Stimulated activated CD8-positive, alpha-beta memory T cell treated with anti-CD3 and anti-CD28 coated beads, Interleukin-7, amount 100 ng/mL, for 24 hours (primary cell): ENCODE data around the gene MAP3K2.

Experiments
- DNase-seq: peaks from one replicate; pipeline ENCODE4 v3.0.0-alpha.2; 2020; ENCODE audit warnings: low read depth

The MAP3K2 gene

DNA sequence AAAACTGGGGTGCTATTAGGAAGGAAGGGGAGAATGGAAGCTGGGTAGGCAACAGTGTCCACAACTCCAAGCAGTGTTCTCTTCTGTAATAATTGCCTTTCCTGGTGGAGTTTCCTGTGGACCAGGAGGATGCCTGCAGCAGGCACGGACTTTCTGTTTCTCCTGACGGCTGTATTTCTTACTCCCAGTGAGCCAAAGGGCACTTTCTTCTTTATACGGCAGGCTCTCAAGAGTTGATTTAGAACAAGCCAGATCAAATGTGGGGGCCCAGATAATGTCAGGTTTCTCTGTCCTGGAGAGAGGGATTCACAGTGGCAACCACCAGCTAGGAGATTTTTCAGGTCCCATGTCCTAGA is 17.5 kb upstream of the MAP3K2 start:
- DNase-seq, result no peak

DNA sequence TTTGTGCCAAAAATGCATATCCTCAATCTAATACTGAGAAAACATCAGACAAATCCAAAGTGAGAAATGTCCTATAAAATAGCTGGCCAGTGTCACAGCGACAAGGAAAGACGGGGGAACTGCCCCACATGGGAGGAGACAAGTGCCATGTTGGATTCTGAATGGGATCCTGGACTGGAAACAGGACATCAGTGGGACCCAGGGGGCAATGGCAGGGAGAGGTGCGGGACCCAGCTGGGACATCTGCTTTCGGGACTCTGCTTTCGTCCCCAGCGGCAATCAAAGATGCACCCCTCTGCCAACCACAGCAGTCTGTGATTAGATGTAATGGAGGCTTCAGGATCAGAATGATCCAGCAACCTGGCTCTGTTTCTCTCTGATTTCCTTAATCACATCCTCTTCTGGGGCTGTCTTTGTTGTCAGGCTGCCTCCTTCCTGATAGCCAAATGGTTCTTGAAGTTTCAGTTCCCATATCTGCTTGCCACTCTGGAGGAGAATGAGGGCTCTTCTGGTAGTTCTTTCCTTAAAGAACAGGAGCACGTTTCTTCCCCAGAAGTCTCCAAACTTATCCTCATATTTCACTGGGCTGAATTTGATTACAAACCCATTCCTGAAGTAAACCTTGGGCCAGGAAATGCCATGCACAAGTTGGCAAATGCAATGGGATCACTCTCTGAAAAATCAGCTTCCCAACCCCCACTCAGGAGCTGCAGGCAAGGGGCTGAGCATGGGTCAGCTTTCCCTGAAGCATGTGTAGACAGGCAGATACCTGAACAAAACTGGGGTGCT is 16.9 kb upstream of the MAP3K2 start:
- no peak for DNase-seq

DNA sequence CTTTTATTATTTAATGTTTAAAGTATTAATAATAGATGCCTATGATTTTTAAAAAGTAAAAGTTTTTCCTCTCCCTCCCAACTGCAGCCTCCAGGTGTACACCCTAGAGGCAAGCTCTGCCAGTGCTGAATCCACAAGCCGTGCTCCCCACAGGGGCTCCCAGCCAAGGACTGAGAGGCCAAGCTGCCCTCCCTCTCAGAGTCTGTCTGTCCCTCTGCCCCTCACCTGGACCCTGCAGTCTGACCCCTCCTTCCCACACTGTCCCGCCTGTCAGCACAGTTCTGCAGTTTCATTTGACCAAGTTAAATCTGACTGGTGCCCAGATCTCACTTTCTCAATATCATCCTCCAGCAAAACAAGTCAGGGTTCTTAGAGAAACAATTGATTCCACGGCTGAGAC is 15.7 kb upstream of the MAP3K2 start:
- no peak for DNase-seq

DNA sequence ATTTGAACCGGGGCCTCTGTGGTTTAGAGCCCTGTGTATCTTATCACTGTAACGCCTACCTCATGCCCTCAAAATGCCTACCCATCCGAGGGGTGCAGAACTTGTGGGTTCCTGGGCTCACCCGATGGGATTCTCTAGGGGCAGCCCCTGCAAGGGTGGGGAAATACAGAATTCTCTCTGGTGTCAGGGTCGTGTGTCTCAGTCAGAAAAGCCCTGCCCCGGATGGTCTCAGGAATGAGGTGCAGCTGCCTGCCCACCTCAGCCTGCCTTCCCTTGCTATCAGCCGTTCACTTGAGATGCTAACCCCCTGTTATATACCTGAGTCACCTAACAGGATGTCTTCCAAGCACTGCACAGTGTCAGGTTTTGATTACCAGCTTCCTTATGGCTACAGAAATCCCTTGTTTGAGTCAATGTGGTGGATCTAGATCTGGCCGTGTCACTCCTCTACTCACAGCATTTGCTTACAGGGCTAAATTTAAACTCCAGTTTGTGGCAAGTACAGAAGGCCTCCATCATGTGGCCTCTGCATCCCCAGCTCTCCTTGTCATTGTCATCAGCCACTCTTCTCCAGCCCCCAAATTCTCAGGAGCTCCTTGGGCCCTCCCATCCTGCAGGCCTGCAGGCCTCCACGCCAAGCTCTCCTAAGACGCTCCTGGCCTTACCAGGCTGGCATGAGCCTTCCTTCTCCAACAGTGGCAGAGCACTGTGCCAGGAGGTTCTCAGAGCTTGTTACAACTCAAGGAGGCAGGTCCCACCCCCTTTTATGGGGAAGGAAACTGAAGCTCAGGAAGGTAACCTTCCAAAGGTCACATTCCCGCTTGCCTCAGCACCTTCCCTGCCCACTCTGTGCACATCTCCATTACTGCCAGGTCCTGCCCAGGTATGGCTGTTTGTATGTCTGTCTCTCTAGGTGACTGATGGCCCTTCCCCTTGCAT is 14.3 kb upstream of the MAP3K2 start:
- DNase-seq, result no peak

DNA sequence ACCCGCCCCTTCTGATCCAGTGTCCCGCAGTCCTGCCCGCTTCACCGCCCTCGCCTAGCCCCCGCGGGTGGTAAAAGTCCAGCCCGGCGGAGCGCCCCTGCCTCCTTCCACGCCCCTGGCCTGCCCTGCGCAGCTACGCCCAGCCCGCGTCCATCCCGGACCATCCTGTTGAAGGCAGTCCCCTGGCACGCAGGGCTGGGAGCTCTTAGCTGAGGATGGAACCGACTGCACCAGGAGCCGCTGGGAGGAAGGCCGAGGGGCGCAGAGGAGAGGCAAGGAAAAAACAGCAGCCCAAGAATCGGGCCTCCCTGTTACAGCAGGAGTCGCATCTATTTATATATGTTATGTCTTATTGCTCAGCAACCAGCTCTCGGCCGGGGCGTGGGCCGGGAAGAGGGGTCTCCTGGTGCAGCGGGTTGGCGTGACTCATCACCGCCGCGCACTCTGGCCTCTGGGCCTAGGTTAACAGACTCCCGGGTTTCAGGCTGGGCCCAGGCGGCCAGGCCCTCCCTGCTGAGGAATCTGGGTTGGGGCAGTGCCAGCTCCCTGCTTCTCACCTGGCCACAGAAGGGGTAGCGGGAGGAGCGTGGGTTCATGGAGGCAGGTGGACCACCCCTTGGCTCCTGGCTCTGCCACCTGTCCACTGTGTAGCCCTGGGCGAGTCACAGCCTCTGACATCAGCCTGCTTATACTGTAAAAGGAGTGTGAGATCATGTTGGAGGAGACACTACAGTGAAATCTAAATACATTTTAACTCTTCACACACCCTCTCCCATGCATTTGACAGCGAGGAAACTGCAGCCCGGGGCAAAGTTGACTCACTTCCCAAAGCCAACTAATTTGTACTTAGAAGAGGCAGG is 13.4 kb upstream of the MAP3K2 start:
- no peak for DNase-seq

DNA sequence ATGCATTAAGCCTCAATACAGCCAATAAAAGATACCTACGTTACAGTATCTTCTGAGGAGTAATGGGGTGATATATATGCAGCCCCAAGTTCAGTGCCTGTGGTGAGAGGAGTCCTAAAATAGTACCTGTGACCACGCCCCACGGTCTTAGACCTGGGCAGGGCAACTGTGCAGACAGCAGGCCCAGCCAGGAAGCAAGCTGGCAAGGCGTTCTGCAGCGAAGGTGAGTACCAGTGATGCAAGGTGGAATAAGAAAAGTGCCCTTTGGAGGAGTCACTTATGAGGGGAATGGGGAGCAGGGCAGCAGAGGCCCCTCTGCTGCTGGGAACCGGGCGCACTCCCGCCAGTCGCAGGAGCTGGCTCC is 12.7 kb upstream of the MAP3K2 start:
- no peak for DNase-seq

DNA sequence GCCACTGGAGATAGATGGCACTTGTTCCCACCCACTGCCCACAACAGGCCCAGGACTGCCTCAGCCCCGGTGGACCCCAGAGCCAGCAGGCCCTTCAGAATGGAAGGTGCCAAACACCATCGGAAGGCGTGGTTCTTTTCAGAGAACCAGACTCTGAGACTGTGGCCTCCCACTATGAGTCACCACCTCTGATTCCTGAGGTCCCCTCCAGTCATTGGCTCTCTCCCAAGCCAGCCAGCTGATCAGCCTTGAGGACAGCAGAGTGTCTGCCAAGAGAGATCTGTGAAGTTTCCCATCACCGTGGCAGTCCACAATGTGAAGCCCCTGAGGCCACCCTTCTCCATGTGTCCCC is 10.4 kb upstream of the MAP3K2 start:
- DNase-seq, result no peak

DNA sequence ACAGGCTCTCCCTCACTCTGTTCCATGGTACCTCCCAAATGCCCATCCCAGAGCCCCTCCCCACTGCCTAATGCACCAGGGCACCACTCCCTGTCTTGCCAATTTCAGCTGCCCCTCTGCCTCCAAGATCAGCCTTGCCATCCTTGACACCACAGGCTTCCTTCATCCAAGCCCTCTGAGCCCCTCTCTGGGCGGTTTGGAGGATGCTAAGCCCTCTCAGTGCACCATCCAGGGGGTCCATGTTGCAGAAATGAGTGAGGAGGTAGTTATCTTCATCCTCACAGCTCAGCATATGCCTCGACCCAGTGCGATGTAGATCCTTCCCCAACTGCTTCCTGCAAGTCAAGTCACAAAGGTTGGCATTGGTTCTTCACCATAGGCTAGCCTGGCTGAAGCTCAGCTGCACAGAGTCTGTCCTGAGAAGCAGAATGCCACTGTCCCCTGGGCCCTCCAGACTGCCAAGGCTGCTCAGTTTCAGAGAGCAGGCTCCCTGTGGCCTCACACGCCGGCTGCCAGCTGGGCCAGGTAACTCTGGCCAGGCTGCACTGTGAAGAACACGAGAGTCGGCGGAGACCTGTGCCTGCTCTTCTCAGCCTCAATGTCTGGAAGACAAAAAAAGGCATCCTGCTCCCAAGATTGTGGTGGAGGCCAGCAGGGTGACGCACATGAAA is 9.9 kb upstream of the MAP3K2 start:
- DNase-seq, result no peak

DNA sequence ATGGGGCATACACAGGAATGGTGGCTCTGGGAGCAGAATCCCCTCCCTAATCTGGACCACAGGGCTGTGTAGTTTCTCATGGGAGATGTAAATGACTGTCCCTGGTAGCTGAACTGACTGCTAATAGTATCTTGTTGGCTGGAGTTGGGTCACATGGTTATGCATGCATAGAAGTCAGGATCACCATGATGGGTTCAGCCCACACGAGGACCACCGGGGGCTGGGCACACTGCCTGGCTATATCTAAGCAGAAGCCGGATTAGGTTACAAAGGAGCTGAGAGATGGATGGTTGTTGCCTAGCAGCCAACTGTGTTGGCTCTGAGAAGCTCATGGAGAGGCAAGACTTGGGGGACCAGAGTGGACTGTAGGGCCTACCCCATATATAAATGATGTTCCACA is 6.7 kb upstream of the MAP3K2 start:
- DNase-seq, result no peak

DNA sequence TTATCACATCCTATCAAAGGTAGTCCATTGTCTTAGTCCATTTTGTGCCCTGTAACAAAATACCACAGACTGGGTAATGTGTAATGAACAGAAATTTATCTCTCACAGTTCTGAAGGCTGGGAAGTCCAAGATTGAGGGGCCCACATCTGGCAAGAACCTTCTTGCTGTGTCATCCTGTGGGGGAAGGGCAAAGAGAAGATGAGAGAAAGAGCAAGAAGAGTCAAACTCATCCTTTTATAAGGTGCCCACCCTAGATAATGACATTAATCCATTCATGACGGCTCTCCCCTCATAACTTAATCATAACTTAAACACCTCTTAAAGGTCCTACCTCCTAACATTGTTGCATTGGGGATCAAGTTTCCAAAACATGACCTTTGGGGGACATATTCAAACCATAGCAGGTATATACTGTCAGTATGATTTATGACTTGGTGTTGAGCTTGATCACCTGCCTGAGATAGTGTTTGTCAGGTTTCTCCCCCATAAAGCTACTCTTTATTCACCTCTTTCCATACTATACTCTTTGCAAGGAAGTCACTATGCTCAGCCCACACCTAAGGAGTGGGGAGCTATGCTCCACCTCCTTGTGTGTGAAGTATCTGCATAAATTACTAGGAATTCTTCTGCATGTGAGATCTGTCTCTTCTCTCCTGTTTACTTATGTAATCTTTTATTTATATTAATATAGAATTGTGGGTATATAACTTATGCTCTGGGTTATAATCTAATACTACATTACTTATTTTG is 5.2 kb upstream of the MAP3K2 start:
- no peak for DNase-seq

DNA sequence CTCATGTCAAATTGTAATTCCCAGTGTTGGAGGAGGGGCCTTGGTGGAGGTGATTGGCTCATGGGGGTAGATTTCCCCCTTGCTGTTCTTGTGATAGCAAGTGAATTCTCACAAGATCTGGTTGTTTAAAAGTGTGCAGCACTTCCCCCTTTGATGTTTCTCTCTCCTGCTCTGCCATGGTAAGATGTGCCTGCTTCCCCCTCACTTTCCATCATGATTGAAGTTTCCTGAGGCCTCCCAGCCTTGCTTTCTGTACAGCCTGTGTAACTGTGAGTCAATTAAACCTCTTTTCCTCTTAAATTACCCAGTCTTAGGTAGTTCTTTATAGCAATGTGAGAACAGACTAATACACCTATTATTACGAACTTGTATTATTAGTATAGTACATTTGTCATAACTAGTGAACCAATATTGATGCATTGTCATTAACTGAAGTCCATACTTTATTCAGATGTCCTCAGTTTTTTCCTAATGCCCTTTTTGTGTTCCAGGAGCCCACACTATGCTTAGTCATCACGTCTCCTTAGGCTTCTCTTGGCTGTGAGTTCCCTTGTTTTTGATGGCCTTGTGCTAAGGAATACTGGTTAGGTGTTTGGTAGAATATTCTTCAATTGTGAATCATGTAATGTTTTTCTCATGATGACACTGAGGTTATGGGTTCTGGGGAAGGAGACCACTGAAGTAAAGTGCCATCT is 4.5 kb upstream of the MAP3K2 start:
- no peak for DNase-seq

DNA sequence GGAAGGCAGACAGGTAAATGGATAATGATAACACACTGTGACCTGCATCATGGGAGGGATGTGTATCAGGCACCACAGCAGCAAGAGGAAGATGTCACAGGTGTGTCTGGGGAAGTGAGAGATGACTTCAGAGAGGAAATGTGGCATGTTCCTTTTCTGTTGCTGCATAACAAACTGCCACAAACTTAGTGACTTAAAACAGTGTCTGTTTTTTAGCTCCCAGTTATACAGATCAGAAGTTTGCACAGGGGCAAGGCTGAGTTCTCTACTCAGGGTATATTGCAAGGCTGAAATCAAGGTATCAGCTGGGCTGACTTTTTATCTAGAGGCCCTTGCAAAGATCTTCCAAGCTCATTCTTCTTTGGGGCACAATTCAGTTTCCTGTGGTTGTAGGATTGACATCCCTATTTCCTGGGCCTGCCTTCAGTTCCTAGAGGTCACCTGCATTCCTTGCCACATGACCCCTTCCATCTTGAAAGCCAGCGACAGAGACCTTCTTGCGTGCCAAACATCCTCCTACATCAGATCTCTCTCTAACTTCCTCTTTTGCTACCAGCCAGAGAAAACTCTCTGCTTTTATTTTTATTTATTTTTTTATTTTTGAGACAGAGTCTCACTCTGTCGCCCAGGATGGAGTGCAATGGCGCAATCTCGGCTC is 2.1 kb upstream of the MAP3K2 start:
- DNase-seq, result no peak

DNA sequence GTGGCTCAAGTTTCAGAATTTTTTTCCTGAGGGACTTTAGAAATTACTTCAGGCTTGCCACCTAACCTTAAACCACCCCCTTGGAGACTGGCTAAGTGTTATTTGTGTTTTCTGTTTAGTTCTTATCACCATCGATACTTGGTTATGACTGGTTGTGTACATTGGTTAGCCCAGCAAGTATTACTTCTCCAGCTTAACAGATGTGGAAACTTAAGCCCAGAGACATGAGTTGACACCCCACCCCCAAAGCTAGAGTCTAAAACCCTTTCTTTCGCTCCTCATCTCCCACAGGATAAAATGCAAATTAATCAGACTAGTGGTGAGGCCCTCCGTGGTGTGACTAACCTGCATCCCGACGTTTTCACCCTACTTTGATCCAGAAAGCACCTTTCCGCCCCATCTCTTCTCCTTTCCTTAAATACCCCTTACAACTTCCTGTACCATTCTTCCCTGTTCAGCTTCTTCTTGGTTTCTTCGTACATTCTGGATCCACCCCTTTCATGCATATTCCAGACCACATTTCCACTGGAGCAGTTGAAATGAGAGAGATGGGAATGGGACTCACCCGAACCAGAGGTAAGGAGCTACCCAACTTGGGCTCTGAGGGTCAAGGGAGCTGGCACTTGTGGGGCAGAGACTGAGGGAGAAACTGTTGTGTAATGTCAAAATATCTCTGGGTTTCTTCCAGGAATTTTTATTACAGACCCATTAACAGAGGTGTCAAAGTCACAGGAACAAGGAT is 819 bp upstream of the MAP3K2 start:
- no peak for DNase-seq

DNA sequence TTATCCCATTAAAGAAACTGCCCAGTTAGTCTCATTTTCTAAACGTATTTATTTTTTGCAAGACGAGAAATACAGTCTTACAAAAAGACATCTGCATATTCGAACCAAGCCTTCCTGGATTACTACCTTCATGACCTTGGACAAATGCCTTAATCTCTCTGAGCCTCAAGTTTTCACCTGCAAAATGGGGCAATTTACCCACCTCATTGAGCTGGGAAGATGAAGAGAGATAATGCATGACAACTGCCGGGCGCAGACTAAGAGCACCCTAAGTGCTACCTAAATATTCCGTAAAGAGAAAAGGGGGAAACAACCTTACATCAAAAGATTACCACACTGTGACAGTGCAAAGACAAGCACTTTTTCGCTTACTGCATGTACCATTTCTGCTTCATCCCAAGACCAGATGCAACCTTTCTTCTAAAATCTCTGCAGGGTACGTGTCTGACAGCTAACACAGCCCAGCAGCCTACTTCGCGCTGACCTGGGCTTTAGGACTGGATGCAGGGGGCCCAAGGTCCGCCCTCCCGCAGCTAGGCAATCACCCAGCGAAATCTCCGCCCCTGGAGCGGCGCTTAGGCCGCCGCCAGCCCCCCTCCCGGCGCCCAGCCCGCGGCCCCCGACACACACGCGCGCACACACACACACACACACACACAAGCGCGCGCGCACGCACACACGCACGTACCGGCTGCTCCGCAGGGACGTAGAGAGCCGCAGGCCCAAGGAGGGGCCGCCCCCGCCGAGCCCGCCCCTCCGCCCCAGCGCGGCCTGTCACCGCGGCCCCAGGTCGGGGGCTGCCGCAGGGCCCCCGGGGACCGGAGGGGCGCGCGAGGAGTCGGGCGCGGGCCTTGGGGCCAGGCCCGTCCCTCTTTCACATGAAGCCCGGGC is 766 bp downstream of the MAP3K2 start:
- DNase-seq, result peak; percentile 51

DNA sequence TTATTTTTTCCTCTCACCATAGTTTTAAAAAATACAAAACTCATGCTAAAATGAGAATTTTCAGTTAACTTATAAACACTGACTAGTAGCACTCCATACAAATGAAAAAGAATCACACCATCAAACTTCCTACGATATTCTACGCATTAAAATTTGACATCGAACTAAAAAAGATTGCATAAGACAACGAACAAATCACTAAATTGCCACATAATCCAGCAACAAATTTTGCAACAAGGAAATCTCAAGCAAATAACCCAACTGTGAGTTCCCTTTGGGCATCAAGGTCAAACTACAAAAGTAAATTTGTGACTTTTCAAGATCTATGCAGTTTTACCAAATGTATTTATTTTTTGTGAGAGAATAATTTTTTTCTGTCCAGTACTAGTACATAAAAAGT is 1.5 kb downstream of the MAP3K2 start:
- DNase-seq, result no peak

DNA sequence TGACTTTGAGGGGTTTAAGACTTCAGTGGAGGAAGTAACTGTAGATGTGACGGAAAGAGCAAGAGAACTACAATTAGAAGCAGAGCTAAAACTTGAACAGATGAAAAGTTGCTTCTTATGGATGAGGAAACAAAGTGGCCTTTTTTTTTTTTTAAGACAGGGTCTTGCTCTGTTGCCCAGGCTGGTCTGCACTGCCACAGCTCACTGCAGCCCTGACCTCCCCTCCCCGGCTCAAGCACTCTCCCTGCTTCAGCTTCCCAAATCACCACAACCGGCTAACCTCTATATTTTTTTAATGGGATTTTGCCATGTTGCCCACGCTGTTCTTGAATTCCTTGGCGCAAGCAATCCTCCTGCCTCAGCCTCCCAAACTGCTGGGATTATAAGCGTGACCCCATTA is 3.2 kb downstream of the MAP3K2 start:
- no peak for DNase-seq

DNA sequence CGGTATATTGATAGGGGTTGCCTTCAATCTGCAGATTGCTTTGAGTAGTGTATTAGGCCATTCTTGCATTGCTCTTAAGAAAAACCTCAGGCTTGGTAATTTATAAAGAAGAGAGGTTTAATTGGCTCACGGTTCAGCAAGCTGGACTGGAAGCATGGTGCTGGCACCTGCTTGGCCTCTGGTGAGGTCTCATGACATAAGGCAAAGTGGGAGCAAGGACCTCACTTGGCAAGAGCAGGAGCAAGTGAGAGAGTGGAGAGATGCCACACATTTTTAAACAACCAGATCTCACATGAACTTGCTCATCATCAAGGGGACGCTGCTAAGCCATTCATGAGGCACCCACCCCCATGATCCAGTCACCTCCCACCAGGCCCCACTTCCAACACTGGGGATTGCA is 4.9 kb downstream of the MAP3K2 start:
- DNase-seq, result no peak

DNA sequence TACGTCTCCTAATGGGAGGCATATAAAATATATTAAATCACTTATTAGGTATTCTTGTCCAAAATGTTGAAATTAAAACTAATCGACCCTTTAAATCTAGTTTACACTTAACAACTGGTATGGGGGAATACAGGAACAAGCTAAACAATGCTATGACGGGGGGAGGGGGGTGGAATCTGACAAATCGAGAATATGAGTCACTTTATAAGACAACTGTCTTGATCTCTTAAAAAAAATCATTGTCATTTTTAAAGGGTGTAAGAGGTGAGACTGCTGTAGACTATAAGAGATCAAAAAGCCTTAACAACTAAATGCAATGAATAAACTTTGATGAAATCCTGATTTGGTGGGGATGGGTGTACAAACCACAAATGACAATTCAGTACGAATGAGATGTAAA is 6.0 kb downstream of the MAP3K2 start:
- no peak for DNase-seq
